Lung (tissue), 16 donors: ENCODE measurements around the gene GLDN. TPM values are rescaled to one million over a fixed set of nuclear protein-coding genes. Genes with fewer than 3 reads are reported as not detected.
A peak's percentile ranks its signal among the peaks of the same experiment; 100 is the strongest.

Experiments used
- ATAC-seq: fragments of 200-7000 bp; cut with Tn5 transposase; one replicate; pipeline ENCODE4 v1.9.1; 2020; ENCODE audit warnings: moderate number of reproducible peaks; ENCODE audit not compliant: insufficient read depth, low FRiP score
- DNase-seq, 3 donors: peaks; one replicate each; pipeline ENCODE4 v3.0.0-alpha.2; 2013 to 2017
- H3K27ac ChIP-seq, 2 donors: one replicate each; pipeline ENCODE4 v1.5.1; 2013; ENCODE audit warnings: mild to moderate bottlenecking in 2 of 2, moderate library complexity in 2 of 2, control low read depth in 1 of 2, inconsistent platforms in 1 of 2, low read depth in 1 of 2, low read length in 1 of 2
- H3K27me3 ChIP-seq, 3 donors: one replicate each; pipeline ENCODE4 v1.5.1; 2013; ENCODE audit warnings: low read length in 2 of 3; ENCODE audit not compliant: control insufficient read depth in 3 of 3, insufficient read depth in 3 of 3
- H3K36me3 ChIP-seq, 4 donors: one replicate each; pipeline ENCODE4 v1.5.1; 2013; ENCODE audit warnings: low read length in 4 of 4, mild to moderate bottlenecking in 1 of 4, moderate library complexity in 1 of 4; ENCODE audit not compliant: control insufficient read depth in 4 of 4, insufficient read depth in 4 of 4
- H3K4me1 ChIP-seq, 5 donors: one replicate each; pipeline ENCODE4 v1.5.1; 2013; ENCODE audit warnings: low read length in 5 of 5, mild to moderate bottlenecking in 2 of 5, moderate library complexity in 1 of 5; ENCODE audit not compliant: control insufficient read depth in 5 of 5, insufficient read depth in 5 of 5
- H3K4me3 ChIP-seq: one replicate; pipeline ENCODE4 v1.5.1; 2013; ENCODE audit warnings: mild to moderate bottlenecking, control low read depth, moderate library complexity
- H3K9ac ChIP-seq, 2 donors: one replicate each; pipeline ENCODE4 v1.5.1; 2013; ENCODE audit warnings: low read length in 2 of 2, control low read depth in 1 of 2; ENCODE audit not compliant: insufficient read depth in 1 of 2
- H3K9me3 ChIP-seq, 4 donors: one replicate each; pipeline ENCODE4 v1.5.1; 2013; ENCODE audit warnings: low read length in 3 of 4, mild to moderate bottlenecking in 1 of 4, moderate library complexity in 1 of 4; ENCODE audit not compliant: control insufficient read depth in 4 of 4, insufficient read depth in 3 of 4
- CTCF ChIP-seq: IDR thresholded peaks from 2 replicates; pipeline ENCODE4 v1.5.1; 2012; ENCODE audit warnings: mild to moderate bottlenecking; ENCODE audit errors: control extremely low read depth, extremely low read depth
- WGBS, 2 donors: extraction: QIAGEN DNeasy Blood & Tissue Kit; methylation state at CpG; one replicate each; pipeline ENCODE4 v1.1.7; 2013; 5-methylcytosine and 5-hydroxymethylcytosine counted together
- long read RNA-seq, 5 donors: transcript quantifications; one replicate each; lab custom pipeline, GENCODE V29; 2026
- polyA plus RNA-seq, 2 donors: library from polyadenylated mRNA; stranded (reverse); fragments of 200-250 nt; gene quantifications; one replicate each; pipeline ENCODE4 v1.2.1, GENCODE V29; 2013
- total RNA-seq, 2 donors: library from RNA; depleted of rRNA in 1 of 2; stranded (reverse); fragments of >200 nt in 1 of 2; gene quantifications; one replicate each; pipeline ENCODE4 v1.2.1, GENCODE V29; 2014 to 2021
- donor health status: control.
- donor health status: control.
- donor health status: Bipolar disorder and iron deficiency.
- donor health status: healthy.
- donor health status: DM: yes; HTN: yes; CAD: no.

The GLDN gene
- total RNA-seq (10 to 100 TPM in 1 of 2 donors, under 1 TPM in 1; 0.82 to 75.8 TPM), polyA plus RNA-seq (10 to 100 TPM in 1 of 2 donors, 1 to 10 TPM in 1; 6.2 to 10.5 TPM)
- long read RNA-seq, donor 1 = 0 reads
- long read RNA-seq, donor 2 = 0 reads
- long read RNA-seq, donor 3 = 0 reads
- long read RNA-seq, donor 4 = 0 reads
- long read RNA-seq, donor 5 = 0 reads

GRCh38 chr15:51341366-51342226 lies at the start of gene GLDN:
TSS of gene GLDN (plus strand) at chr15:51341655. CDS start at chr15:51341685, 30 bp downstream.
- no peaks in the 10 kb centered on the region for H3K9me3 ChIP-seq
- peak; percentile 67 for ATAC-seq
- H3K27ac ChIP-seq = peak within 1 kb of the TSS; percentile 28 to 74
- H3K9ac ChIP-seq = peak within 1 kb of the TSS in 1 of 2 donors; percentile 4
- peak within 1 kb of the TSS; percentile 8 for H3K4me3 ChIP-seq
- peaks cover 0 to 15% (median 0%) of the 10 kb centered on the region in 5 donors for H3K4me1 ChIP-seq
- H3K36me3 ChIP-seq = no peaks in the 10 kb centered on the region
- DNase-seq = peak; percentile 22 to 53 (median 30)
- 5 to 7% methylated on average over 71 to 76 of the region's 76 CpGs for WGBS, 2 donors
- H3K27me3 ChIP-seq = peaks cover 0 to 25% (median 11%) of the 10 kb centered on the region in 3 donors
- TF ChIP-seq CTCF = no peak

- WGBS, 2 donors = 63 to 74% methylated on average over 2 of the region's 2 CpGs
- H3K27me3 ChIP-seq = no peaks in the 10 kb centered on the region
- no peak for TF ChIP-seq CTCF
Observed at GRCh38 chr15:51298620-51299019, 42.8 kb upstream of the GLDN start.

GRCh38 chr15:51299187-51300015 lies 42.1 kb upstream of the GLDN start:
- Histone ChIP-seq H3K36me3 (no peaks in the 10 kb centered on the region), H3K4me3 (no peak overlapping the region), H3K4me1 (peaks cover 0 to 8% (median 0%) of the 10 kb centered on the region in 5 donors), H3K9ac (no peak overlapping the region), H3K9me3 (peaks cover 0 to 4% (median 0%) of the 10 kb centered on the region in 4 donors), H3K27ac (no peak overlapping the region), H3K27me3 (no peaks in the 10 kb centered on the region)
- TF ChIP-seq CTCF = no peak
- no peak for ATAC-seq
- WGBS, 2 donors = 81 to 92% methylated on average over 5 of the region's 5 CpGs
- no peak for DNase-seq

More at GRCh38 chr15:51298620-51299019, 42.8 kb upstream of the GLDN start:
- Histone ChIP-seq H3K9ac (no peak overlapping the region), H3K4me1 (peaks cover 0 to 6% (median 0%) of the 10 kb centered on the region in 5 donors), H3K4me3 (no peak overlapping the region), H3K36me3 (no peaks in the 10 kb centered on the region), H3K27ac (no peak overlapping the region), H3K9me3 (peaks cover 0 to 3% (median 0%) of the 10 kb centered on the region in 4 donors)
- DNase-seq (peak in 1 of 3 donors; percentile 49), ATAC-seq (no peak)
